HCT116 (cell line): ENCODE results near the gene MLH1. TPM values are rescaled to one million over a fixed set of nuclear protein-coding genes. Genes with fewer than 3 reads are reported as not detected.

Experiments
- ATAC-seq: fragments of 200-7000 bp; cut with Tn5 transposase; 2 replicates; pipeline ENCODE4 v1.9.1; 2020; ENCODE audit warnings: mild to moderate bottlenecking, moderate library complexity
- BruUV-seq: library from RNA; stranded (reverse); fragments of 400-500 nt; replicated peaks from 2 replicates; lab custom pipeline; 2021; lab: Mats Ljungman, UMichigan
- CTCF ChIA-PET: fragments of 300-600 bp; sonication (Branson Sonifier 250); formaldehyde crosslinking; loops from one replicate; lab custom pipeline; 2021; ENCODE audit warnings: antibody characterized with exemption; lab: Charles Lee
- POLR2A ChIA-PET: fragments of 300-600, 350-600 bp; sonication (Branson Sonifier 250); formaldehyde crosslinking; loops from one replicate; lab custom pipeline; 2021; ENCODE audit warnings: antibody characterized with exemption; lab: Charles Lee
- RAD21 ChIA-PET, 2 experiments: fragments of 300-600 bp; sonication (Branson Sonifier 250); formaldehyde crosslinking; loops; one replicate each; lab custom pipeline; 2023; ENCODE audit warnings: low total read pairs in 2 of 2; ENCODE audit not compliant: uncharacterized antibody in 2 of 2, unreplicated experiment in 2 of 2, low non-redundant PET in 1 of 2; lab: Charles Lee
- DNase-seq: peaks from one replicate; pipeline ENCODE4 v3.0.0-alpha.2; 2010; ENCODE audit warnings: low read depth, low spot score
- H2AFZ ChIP-seq: fragments of 200-600 bp; shearing (Covaris generic), sonication (generic); 2 replicates; pipeline ENCODE4 v1.6.1; 2017; ENCODE audit warnings: low read depth, mixed run types, mixed read lengths, antibody characterized with exemption, low read length; ENCODE audit not compliant: poor library complexity, severe bottlenecking
- H3K27ac ChIP-seq: 2 replicates; pipeline ENCODE4 v1.5.1; 2012; ENCODE audit warnings: low read depth, low read length
- H3K27me3 ChIP-seq: fragments of 200-600 bp; sonication (generic); 2 replicates; pipeline ENCODE4 v1.6.1; 2016; ENCODE audit warnings: mixed run types, low read length, mixed read lengths; ENCODE audit not compliant: insufficient read depth
- H3K36me3 ChIP-seq, 2 experiments: fragments of 200-500 bp in 1 of 2; fragments of 200-600 bp in 1 of 2; sonication (Bioruptor generic) in 1 of 2; sonication (generic) in 1 of 2; 2 replicates each; pipeline versions ENCODE4 v1.5.1 to v1.6.1; 2014 to 2016; ENCODE audit warnings: low read length in 2 of 2, inconsistent platforms in 1 of 2, mixed read lengths in 1 of 2, mixed run types in 1 of 2; ENCODE audit not compliant: insufficient read depth in 2 of 2, control insufficient read depth in 1 of 2
- H3K4me1 ChIP-seq, 2 experiments: fragments of 200-600 bp in 1 of 2; sonication (generic) in 1 of 2; 2 replicates each; pipeline versions ENCODE4 v1.5.1 to v1.6.1; 2012 to 2017; ENCODE audit warnings: low read length in 2 of 2, inconsistent platforms in 1 of 2, mild to moderate bottlenecking in 1 of 2, mixed read lengths in 1 of 2, mixed run types in 1 of 2, moderate library complexity in 1 of 2; ENCODE audit not compliant: insufficient read depth in 2 of 2, control insufficient read depth in 1 of 2
- H3K4me2 ChIP-seq: fragments of 200-600 bp; sonication (generic); 2 replicates; pipeline ENCODE4 v1.6.1; 2017; ENCODE audit warnings: mixed run types, low read length, mixed read lengths
- H3K4me3 ChIP-seq, 2 experiments: fragments of 200-600 bp in 1 of 2; sonication (generic) in 1 of 2; replicated peaks in 1 of 2; 2 replicates each; pipeline ENCODE4 v1.5.1; 2011 to 2016; ENCODE audit warnings: low read length in 2 of 2, control low read depth in 1 of 2, low read depth in 1 of 2, mild to moderate bottlenecking in 1 of 2, mixed read lengths in 1 of 2, mixed run types in 1 of 2
- H3K79me2 ChIP-seq: fragments of 200-600 bp; sonication (generic); 2 replicates; pipeline ENCODE4 v1.6.1; 2017; ENCODE audit warnings: mild to moderate bottlenecking, mixed run types, low read length, moderate library complexity, mixed read lengths; ENCODE audit not compliant: insufficient read depth
- H3K9ac ChIP-seq: fragments of 200-600 bp; sonication (generic); 2 replicates; pipeline ENCODE4 v1.6.1; 2016; ENCODE audit warnings: low read length, mixed read lengths
- H3K9me2 ChIP-seq: fragments of 200-600 bp; sonication (generic), shearing (Covaris generic); 2 replicates; pipeline ENCODE4 v1.6.1; 2017; ENCODE audit warnings: mixed run types, mild to moderate bottlenecking, moderate library complexity; ENCODE audit not compliant: insufficient read depth
- H3K9me3 ChIP-seq, 2 experiments: fragments of 200-500 bp in 1 of 2; fragments of 200-600 bp in 1 of 2; sonication (Bioruptor generic) in 1 of 2; sonication (generic) in 1 of 2; 2 replicates each; pipeline ENCODE4 v1.6.1; 2014 to 2017; ENCODE audit warnings: low read length in 2 of 2, mixed read lengths in 2 of 2, inconsistent platforms in 1 of 2, low read depth in 1 of 2, mild to moderate bottlenecking in 1 of 2, mixed run types in 1 of 2, moderate library complexity in 1 of 2; ENCODE audit not compliant: control insufficient read depth in 1 of 2, insufficient read depth in 1 of 2
- H4K20me1 ChIP-seq: fragments of 200-600 bp; sonication (generic), shearing (Covaris generic); 2 replicates; pipeline ENCODE4 v1.6.1; 2017; ENCODE audit warnings: mixed run types, mild to moderate bottlenecking, moderate library complexity; ENCODE audit not compliant: insufficient read depth
- CEBPB ChIP-seq: IDR thresholded peaks from 2 replicates; pipeline ENCODE4 v1.6.1; 2012; ENCODE audit warnings: low read depth
- EGR1 ChIP-seq: IDR thresholded peaks from 2 replicates; pipeline ENCODE4 v1.6.1; 2012; ENCODE audit warnings: low read depth
- ELF1 ChIP-seq: IDR thresholded peaks from 2 replicates; pipeline ENCODE4 v1.6.1; 2012; ENCODE audit warnings: low read depth, borderline replicate concordance
- FOSL1 ChIP-seq: IDR thresholded peaks from 2 replicates; pipeline ENCODE4 v1.6.1; 2012; ENCODE audit warnings: low read depth
- POLR2A ChIP-seq: IDR thresholded peaks from 2 replicates; pipeline ENCODE4 v1.7.0; 2011; ENCODE audit warnings: borderline replicate concordance; ENCODE audit not compliant: insufficient read depth, insufficient read length; ENCODE audit errors: extremely low read depth
- RAD21 ChIP-seq: IDR thresholded peaks from 2 replicates; pipeline ENCODE4 v1.6.1; 2012; ENCODE audit warnings: low read depth, mild to moderate bottlenecking
- SIN3A ChIP-seq: IDR thresholded peaks from 2 replicates; pipeline ENCODE4 v1.6.1; 2012; ENCODE audit warnings: low read depth
- SRF ChIP-seq: IDR thresholded peaks from 2 replicates; pipeline ENCODE4 v1.6.1; 2012; ENCODE audit warnings: low read depth
- ZFX ChIP-seq: fragments of 450-650 bp; IDR thresholded peaks from 2 replicates; pipeline ENCODE4 v1.6.1; 2017
- ZNF274 ChIP-seq: fragments of 200-500 bp; sonication (Bioruptor generic); IDR thresholded peaks from 2 replicates; pipeline ENCODE4 v1.6.1; 2014; ENCODE audit warnings: mild to moderate bottlenecking, low read depth, low read length, inconsistent platforms
- intact Hi-C: fragments of 100-400 bp; cut with micrococcal nuclease; formaldehyde crosslinking; loops from 2 replicates; pipeline ENCODE4 v1.10.0; 2022
- total RNA-seq: library from RNA; stranded (reverse); gene quantifications from one replicate; pipeline ENCODE4 v1.2.1, GENCODE V29; 2021; ENCODE audit not compliant: unreplicated experiment
- TF ChIP-seq, protein P1 (sequence below): IDR thresholded peaks from 2 replicates; pipeline ENCODE4 v1.6.1; 2012; ENCODE audit warnings: low read depth
- TF ChIP-seq, protein P2 (sequence below): IDR thresholded peaks from 2 replicates; pipeline ENCODE4 v1.6.1; 2012
- TF ChIP-seq, protein P3 (sequence below), 3 experiments: fragments of 200-600 bp in 1 of 3; sonication (generic) in 1 of 3; IDR thresholded peaks in 2 of 3; conservative IDR thresholded peaks in 1 of 3; 2 replicates each; pipeline ENCODE4 v1.5.1; 2012 to 2017; ENCODE audit warnings: low read depth in 2 of 3, low read length in 2 of 3, antibody characterized with exemption in 1 of 3, borderline replicate concordance in 1 of 3, control low read depth in 1 of 3, mild to moderate bottlenecking in 1 of 3, mixed read lengths in 1 of 3, mixed run types in 1 of 3, moderate library complexity in 1 of 3; ENCODE audit not compliant: insufficient read depth in 1 of 3
- TF ChIP-seq, protein P4 (sequence below): IDR thresholded peaks from 2 replicates; pipeline ENCODE4 v1.6.1; 2012
- TF ChIP-seq, protein P5 (sequence below): IDR thresholded peaks from 2 replicates; pipeline ENCODE4 v1.6.1; 2011; ENCODE audit warnings: mild to moderate bottlenecking, low read length, moderate library complexity; ENCODE audit not compliant: insufficient replicate concordance; ENCODE audit errors: extremely low read depth

The MLH1 gene
- total RNA-seq, 1 experiment from 2014 or later = 9.6 TPM

DNA sequence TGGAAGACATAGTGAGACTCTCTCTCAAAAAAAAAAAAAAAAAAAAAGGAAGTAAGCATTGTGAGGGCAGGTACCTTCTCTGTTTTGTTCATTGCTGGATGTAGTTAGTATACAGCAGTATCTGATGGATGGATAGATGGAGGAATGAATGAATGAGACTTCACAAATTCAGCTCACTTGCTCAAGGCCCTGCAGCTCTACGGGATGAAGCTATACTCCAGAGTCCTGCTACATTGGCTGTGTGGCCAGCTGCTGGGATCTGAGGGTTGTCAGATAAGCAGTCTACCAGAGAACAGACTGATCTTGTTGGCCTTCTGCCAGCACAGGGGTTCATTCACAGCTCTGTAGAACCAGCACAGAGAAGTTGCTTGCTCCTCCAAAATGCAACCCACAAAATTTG is 35.0 kb downstream of the MLH1 start (continued):
- TF ChIP-seq SRF (no peak), ELF1 (no peak), ZNF274 (no peak), POLR2A (no peak), ZFX (no peak), SIN3A (no peak)
- TF ChIP-seq, protein P1, sequence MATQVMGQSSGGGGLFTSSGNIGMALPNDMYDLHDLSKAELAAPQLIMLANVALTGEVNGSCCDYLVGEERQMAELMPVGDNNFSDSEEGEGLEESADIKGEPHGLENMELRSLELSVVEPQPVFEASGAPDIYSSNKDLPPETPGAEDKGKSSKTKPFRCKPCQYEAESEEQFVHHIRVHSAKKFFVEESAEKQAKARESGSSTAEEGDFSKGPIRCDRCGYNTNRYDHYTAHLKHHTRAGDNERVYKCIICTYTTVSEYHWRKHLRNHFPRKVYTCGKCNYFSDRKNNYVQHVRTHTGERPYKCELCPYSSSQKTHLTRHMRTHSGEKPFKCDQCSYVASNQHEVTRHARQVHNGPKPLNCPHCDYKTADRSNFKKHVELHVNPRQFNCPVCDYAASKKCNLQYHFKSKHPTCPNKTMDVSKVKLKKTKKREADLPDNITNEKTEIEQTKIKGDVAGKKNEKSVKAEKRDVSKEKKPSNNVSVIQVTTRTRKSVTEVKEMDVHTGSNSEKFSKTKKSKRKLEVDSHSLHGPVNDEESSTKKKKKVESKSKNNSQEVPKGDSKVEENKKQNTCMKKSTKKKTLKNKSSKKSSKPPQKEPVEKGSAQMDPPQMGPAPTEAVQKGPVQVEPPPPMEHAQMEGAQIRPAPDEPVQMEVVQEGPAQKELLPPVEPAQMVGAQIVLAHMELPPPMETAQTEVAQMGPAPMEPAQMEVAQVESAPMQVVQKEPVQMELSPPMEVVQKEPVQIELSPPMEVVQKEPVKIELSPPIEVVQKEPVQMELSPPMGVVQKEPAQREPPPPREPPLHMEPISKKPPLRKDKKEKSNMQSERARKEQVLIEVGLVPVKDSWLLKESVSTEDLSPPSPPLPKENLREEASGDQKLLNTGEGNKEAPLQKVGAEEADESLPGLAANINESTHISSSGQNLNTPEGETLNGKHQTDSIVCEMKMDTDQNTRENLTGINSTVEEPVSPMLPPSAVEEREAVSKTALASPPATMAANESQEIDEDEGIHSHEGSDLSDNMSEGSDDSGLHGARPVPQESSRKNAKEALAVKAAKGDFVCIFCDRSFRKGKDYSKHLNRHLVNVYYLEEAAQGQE = no peak
- TF ChIP-seq, protein P2, sequence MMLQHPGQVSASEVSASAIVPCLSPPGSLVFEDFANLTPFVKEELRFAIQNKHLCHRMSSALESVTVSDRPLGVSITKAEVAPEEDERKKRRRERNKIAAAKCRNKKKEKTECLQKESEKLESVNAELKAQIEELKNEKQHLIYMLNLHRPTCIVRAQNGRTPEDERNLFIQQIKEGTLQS = no peak

DNA sequence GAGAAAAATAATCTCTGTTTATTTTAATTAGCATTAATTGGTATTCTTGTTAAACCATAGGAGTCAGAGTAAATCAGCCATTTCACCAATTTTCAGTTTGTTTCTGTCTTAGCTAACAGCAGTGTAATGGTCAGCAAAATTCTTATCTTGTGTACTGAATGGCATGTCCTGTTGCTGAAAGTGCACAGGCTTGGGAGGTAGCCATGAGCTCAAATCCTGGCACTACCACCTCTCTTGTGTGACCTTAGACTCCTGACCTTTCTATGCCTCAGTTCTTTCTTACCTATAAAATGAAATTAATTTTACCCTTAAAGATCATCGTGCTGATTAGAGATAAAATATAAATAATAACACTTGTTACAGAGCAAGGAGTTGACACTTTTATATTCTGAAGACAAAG is 35.8 kb downstream of the MLH1 start:
- POLR2A ChIA-PET = no interaction called here
- H3K9ac ChIP-seq = no peak overlapping the region
- no peak for DNase-seq
- TF ChIP-seq CEBPB (no peak), POLR2A (no peak), FOSL1 (no peak), EGR1 (no peak), RAD21 (no peak)
- TF ChIP-seq, protein P3, sequence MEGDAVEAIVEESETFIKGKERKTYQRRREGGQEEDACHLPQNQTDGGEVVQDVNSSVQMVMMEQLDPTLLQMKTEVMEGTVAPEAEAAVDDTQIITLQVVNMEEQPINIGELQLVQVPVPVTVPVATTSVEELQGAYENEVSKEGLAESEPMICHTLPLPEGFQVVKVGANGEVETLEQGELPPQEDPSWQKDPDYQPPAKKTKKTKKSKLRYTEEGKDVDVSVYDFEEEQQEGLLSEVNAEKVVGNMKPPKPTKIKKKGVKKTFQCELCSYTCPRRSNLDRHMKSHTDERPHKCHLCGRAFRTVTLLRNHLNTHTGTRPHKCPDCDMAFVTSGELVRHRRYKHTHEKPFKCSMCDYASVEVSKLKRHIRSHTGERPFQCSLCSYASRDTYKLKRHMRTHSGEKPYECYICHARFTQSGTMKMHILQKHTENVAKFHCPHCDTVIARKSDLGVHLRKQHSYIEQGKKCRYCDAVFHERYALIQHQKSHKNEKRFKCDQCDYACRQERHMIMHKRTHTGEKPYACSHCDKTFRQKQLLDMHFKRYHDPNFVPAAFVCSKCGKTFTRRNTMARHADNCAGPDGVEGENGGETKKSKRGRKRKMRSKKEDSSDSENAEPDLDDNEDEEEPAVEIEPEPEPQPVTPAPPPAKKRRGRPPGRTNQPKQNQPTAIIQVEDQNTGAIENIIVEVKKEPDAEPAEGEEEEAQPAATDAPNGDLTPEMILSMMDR (IDR thresholded peaks at IDR 0.05 in 2 of 3, conservative IDR thresholded peaks at IDR 0.05 in 1 of 3; ENCODE audit: borderline replicate concordance in 1 of 3, insufficient read depth in 1 of 3, low read depth in 2 of 3, low read length in 2 of 3) = no peak
- TF ChIP-seq, protein P2 = no peak
- TF ChIP-seq, protein P4, sequence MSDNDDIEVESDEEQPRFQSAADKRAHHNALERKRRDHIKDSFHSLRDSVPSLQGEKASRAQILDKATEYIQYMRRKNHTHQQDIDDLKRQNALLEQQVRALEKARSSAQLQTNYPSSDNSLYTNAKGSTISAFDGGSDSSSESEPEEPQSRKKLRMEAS = no peak
- TF ChIP-seq, protein P5, sequence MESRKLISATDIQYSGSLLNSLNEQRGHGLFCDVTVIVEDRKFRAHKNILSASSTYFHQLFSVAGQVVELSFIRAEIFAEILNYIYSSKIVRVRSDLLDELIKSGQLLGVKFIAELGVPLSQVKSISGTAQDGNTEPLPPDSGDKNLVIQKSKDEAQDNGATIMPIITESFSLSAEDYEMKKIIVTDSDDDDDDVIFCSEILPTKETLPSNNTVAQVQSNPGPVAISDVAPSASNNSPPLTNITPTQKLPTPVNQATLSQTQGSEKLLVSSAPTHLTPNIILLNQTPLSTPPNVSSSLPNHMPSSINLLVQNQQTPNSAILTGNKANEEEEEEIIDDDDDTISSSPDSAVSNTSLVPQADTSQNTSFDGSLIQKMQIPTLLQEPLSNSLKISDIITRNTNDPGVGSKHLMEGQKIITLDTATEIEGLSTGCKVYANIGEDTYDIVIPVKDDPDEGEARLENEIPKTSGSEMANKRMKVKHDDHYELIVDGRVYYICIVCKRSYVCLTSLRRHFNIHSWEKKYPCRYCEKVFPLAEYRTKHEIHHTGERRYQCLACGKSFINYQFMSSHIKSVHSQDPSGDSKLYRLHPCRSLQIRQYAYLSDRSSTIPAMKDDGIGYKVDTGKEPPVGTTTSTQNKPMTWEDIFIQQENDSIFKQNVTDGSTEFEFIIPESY = no peak

More for the DNA sequence above, 35.8 kb downstream of the MLH1 start:
- Histone ChIP-seq H3K36me3 (peaks cover 19 to 45% of the 10 kb centered on the region in 2 experiments), H3K4me3 (no peak overlapping the region), H3K9me3 (no peaks in the 10 kb centered on the region), H3K4me2 (no peak overlapping the region), H3K27me3 (no peaks in the 10 kb centered on the region), H3K27ac (no peak overlapping the region), H3K4me1 (no peaks in the 10 kb centered on the region), H2AFZ (no peak overlapping the region), H3K9me2 (no peaks in the 10 kb centered on the region), H4K20me1 (no peaks in the 10 kb centered on the region; the same call in 1 of the 2 replicates), H3K79me2 (peaks cover 3% of the 10 kb centered on the region; the same call in 1 of the 2 replicates)
- intact Hi-C loops = no loop called here
- BruUV-seq = no TSS peak
- ChIA-PET RAD21 (no interaction called here), CTCF (no interaction called here)
- ATAC-seq = no peak
